ENCODE data around the gene LPO. TPM values are rescaled to one million over a fixed set of nuclear protein-coding genes. Genes with fewer than 3 reads are reported as not detected.

Gene LPO
- total and polyA plus RNA-seq, 9 of the 15 experiments (the other 6 are each of a cell fraction or from before 2014, with no cell fraction given), result 0.07 to 0.11 TPM; not detected in 7

DNA sequence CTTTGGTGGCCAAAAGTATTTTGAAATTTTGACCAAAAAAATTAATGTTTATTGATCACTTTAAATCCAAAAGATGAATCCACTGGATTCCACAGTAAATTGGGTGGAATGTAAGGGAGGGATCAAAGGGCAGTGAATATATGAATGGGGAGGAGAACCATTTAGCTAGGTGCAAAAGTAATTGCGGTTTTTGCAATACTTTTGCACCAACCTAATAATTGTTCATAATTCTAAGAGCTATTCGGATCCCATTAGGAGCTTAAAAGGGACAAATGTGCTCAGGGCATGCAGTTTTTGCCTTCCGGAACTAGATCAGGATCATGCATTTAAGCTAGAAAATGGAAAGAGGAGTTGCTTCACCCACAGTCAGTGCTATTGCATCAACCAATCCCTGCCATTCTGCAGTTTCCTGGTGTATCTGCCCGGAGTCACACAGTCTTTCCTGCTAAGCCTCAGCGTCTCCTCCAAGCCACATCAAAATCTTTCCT, at the start of gene LPO (continued):
- TF ChIP-seq, protein P1, sequence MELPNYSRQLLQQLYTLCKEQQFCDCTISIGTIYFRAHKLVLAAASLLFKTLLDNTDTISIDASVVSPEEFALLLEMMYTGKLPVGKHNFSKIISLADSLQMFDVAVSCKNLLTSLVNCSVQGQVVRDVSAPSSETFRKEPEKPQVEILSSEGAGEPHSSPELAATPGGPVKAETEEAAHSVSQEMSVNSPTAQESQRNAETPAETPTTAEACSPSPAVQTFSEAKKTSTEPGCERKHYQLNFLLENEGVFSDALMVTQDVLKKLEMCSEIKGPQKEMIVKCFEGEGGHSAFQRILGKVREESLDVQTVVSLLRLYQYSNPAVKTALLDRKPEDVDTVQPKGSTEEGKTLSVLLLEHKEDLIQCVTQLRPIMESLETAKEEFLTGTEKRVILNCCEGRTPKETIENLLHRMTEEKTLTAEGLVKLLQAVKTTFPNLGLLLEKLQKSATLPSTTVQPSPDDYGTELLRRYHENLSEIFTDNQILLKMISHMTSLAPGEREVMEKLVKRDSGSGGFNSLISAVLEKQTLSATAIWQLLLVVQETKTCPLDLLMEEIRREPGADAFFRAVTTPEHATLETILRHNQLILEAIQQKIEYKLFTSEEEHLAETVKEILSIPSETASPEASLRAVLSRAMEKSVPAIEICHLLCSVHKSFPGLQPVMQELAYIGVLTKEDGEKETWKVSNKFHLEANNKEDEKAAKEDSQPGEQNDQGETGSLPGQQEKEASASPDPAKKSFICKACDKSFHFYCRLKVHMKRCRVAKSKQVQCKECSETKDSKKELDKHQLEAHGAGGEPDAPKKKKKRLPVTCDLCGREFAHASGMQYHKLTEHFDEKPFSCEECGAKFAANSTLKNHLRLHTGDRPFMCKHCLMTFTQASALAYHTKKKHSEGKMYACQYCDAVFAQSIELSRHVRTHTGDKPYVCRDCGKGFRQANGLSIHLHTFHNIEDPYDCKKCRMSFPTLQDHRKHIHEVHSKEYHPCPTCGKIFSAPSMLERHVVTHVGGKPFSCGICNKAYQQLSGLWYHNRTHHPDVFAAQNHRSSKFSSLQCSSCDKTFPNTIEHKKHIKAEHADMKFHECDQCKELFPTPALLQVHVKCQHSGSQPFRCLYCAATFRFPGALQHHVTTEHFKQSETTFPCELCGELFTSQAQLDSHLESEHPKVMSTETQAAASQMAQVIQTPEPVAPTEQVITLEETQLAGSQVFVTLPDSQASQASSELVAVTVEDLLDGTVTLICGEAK (IDR thresholded peaks at IDR 0.05), result peak; percentile 67
- TF ChIP-seq, protein P1 (CRISPR knock-in tag; IDR thresholded peaks at IDR 0.05), result no peak
- TF ChIP-seq, protein P2, sequence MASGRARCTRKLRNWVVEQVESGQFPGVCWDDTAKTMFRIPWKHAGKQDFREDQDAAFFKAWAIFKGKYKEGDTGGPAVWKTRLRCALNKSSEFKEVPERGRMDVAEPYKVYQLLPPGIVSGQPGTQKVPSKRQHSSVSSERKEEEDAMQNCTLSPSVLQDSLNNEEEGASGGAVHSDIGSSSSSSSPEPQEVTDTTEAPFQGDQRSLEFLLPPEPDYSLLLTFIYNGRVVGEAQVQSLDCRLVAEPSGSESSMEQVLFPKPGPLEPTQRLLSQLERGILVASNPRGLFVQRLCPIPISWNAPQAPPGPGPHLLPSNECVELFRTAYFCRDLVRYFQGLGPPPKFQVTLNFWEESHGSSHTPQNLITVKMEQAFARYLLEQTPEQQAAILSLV (tag; IDR thresholded peaks at IDR 0.05), result no peak
- TF ChIP-seq CEBPG (CRISPR knock-in tag; IDR thresholded peaks at IDR 0.05) (no peak), CEBPG (tag; conservative IDR thresholded peaks at IDR 0.05 in 1 of 2, IDR thresholded peaks at IDR 0.05 in 1 of 2) (peak in 1 of 2 experiments; percentile 68; a peak in 3 of 4 replicates), RHOXF2B (CRISPR knock-in tag; conservative IDR thresholded peaks at IDR 0.05) (no peak)
- TF ChIP-seq, protein P3, sequence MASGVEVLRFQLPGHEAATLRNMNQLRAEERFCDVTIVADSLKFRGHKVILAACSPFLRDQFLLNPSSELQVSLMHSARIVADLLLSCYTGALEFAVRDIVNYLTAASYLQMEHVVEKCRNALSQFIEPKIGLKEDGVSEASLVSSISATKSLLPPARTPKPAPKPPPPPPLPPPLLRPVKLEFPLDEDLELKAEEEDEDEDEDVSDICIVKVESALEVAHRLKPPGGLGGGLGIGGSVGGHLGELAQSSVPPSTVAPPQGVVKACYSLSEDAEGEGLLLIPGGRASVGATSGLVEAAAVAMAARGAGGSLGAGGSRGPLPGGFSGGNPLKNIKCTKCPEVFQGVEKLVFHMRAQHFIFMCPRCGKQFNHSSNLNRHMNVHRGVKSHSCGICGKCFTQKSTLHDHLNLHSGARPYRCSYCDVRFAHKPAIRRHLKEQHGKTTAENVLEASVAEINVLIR (CRISPR knock-in tag; IDR thresholded peaks at IDR 0.05), result no peak
- TF ChIP-seq, protein P4, sequence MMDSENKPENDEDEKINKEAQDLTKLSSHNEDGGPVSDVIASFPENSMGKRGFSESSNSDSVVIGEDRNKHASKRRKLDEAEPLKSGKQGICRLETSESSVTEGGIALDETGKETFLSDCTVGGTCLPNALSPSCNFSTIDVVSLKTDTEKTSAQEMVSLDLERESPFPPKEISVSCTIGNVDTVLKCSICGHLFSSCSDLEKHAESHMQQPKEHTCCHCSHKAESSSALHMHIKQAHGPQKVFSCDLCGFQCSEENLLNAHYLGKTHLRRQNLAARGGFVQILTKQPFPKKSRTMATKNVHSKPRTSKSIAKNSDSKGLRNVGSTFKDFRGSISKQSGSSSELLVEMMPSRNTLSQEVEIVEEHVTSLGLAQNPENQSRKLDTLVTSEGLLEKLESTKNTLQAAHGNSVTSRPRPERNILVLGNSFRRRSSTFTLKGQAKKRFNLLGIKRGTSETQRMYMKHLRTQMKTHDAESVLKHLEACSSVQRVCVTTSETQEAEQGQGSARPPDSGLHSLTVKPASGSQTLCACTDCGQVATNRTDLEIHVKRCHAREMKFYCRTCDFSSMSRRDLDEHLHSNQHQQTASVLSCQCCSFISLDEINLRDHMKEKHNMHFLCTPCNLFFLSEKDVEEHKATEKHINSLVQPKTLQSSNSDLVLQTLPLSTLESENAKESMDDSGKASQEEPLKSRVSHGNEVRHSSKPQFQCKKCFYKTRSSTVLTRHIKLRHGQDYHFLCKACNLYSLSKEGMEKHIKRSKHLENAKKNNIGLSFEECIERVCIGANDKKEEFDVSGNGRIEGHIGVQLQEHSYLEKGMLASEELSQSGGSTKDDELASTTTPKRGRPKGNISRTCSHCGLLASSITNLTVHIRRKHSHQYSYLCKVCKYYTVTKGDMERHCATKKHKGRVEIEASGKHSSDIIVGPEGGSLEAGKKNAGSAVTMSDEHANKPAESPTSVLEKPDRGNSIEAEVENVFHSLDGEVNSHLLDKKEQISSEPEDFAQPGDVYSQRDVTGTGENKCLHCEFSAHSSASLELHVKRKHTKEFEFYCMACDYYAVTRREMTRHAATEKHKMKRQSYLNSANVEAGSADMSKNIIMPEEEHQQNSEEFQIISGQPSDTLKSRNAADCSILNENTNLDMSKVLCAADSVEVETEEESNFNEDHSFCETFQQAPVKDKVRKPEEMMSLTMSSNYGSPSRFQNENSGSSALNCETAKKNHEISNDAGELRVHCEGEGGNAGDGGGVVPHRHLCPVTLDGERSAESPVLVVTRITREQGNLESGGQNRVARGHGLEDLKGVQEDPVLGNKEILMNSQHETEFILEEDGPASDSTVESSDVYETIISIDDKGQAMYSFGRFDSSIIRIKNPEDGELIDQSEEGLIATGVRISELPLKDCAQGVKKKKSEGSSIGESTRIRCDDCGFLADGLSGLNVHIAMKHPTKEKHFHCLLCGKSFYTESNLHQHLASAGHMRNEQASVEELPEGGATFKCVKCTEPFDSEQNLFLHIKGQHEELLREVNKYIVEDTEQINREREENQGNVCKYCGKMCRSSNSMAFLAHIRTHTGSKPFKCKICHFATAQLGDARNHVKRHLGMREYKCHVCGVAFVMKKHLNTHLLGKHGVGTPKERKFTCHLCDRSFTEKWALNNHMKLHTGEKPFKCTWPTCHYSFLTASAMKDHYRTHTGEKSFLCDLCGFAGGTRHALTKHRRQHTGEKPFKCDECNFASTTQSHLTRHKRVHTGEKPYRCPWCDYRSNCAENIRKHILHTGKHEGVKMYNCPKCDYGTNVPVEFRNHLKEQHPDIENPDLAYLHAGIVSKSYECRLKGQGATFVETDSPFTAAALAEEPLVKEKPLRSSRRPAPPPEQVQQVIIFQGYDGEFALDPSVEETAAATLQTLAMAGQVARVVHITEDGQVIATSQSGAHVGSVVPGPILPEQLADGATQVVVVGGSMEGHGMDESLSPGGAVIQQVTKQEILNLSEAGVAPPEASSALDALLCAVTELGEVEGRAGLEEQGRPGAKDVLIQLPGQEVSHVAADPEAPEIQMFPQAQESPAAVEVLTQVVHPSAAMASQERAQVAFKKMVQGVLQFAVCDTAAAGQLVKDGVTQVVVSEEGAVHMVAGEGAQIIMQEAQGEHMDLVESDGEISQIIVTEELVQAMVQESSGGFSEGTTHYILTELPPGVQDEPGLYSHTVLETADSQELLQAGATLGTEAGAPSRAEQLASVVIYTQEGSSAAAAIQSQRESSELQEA (IDR thresholded peaks at IDR 0.05; ENCODE audit: low read depth), result no peak

All from K562 (cell line).